ENCODE measurements around the gene TMEM250.
"Not testable (repeated sequence)": the region's sequence is repeated elsewhere in the genome, so short reads cannot be mapped to it uniquely, and the experiment has no call there.

TMEM250 gene, protein sequence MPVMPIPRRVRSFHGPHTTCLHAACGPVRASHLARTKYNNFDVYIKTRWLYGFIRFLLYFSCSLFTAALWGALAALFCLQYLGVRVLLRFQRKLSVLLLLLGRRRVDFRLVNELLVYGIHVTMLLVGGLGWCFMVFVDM

DNA sequence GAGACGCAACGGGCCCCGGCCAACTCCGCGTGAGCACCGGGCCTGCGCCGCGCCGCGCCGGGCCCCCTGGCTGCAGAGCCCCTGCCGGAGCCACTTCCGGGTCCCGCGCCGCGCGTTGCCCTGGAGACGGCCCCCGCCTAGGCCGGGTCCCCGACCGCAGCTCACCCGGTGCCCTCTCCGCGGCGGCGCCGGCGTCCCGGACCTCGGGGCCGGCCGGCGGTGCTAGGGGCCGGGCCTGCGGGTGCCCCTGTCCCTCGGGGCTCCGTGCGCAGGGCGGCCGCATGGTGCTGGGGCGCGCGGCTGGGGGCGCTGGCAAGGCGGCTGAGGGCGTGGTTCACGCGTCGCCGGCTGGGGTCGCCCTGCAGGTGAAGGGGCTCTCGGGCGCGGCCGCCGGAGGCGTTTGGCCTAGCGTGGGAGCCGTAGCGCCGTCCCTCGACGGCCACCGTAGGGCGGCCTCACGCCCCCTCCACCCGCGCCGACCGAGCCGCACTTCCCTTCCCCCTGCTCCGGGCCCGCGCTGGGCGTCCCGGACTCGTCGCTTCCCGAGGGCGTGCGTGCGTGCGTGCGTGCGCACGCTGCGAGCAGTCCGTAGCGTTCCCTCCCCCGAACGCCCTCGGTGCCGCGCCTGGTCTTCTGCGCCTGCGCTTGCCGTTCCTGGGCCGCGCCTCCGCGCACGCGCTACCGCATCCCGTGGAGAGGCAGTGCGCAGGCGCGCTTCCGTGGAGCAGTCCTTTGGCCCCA lies at the start of gene TMEM250:
Gene TMEM250, minus strand, starts transcription at position 556 of the 741 bp plus-strand sequence. CDS start 1,975 bp downstream, outside the sequence.
- DNase-seq = peak; percentile 85 to 90

DNA sequence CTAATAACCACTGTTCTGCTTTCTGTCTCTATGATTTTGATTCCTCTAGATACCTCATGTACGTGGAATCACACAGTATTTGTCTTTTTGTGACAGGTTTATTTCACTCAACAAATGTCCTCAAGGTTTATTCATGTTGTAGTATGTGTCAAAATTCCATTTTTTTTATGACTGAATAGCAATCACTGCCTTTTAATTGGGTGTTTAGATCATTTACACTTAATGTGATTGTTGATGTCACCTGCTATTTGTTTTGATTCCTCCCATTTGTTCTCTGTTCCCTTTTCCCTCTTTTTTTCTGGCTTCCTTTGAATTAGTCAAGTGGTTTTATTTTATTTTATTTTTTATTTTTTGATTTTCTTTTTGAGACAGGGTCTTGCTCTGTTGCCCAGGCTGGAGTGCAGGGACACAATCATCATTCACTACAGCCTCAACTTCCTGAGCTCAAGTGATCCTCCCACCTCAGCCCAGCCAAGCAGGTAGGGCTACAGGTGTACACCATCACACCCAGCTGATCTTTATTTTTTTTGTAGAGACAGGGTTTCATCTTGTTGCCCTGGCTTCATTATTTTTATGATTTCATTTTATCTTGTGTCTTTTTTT lies 44.7 kb upstream of the TMEM250 start:
- no peak for DNase-seq

DNA sequence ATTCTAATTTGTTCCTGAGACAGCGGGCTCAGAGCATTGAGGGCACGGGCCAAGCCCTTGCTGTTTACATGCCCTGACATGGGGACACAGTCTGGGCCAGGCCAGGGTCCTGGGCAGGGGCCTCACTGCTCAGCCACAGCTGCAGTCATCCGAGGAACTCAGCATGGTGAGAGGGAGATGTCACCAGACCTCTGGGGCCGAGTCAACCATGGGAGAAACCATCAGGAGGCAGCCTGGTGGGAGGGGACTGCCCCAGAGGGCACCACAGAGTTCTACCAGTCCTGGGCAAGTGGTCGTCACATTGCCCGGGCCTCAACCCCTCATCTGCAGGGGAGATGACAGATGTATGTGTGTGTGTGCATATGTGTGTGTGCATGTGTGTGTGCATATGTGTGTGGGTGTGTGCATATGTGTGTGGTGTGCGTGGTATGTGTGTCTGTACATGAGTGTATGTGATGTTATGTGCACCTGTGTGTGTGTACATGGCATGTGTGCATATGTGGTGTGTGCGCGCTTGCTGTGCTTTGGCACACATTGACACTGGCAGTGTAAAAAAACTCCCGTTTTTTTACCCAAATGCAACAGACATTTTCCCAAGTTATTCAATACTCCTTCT lies 42.4 kb upstream of the TMEM250 start:
- DNase-seq = no peak

DNA sequence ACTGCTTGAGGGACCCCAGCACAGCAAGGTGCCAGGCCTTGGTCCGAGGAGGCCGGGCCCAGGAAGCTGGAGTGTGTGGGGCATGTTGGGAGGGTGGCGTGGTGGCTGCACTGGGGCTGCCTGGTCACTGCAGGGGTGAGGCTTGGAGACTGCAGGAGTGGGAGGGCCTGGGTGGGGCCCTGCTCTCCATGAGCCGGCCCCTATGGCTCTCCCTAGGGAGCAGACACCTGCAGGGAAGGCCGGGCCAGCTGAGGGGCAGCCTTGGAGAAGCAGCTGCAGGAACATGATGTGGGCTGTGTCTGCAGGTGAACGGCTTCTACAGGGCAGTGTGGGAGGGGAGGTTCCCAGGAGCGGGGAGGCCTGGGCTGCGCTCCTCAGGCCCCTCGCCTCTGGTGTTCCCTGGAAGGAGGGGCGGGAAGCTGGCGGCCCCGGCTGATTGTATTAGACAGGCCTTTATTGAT lies 41.7 kb upstream of the TMEM250 start:
- DNase-seq = no peak

DNA sequence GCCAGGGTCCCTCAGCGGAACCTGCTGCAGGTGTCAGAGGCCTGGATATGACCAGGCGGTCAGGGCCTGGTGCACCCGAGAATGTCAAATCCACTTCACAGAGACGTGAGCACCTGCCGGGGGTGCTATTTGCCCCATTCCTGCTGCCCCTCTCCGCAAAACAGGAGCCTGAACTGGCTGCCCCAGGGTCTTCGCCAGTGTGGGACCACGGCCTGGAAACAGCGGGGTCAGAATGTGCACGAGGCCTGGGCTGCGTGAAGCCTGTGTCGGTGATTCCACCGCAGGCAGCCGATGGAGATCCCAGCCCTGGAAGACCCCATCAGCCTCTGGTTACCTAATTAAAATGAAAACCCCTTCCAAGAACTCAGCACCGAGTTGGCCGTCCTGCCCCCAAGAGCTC lies 41.2 kb upstream of the TMEM250 start:
- no peak for DNase-seq

DNA sequence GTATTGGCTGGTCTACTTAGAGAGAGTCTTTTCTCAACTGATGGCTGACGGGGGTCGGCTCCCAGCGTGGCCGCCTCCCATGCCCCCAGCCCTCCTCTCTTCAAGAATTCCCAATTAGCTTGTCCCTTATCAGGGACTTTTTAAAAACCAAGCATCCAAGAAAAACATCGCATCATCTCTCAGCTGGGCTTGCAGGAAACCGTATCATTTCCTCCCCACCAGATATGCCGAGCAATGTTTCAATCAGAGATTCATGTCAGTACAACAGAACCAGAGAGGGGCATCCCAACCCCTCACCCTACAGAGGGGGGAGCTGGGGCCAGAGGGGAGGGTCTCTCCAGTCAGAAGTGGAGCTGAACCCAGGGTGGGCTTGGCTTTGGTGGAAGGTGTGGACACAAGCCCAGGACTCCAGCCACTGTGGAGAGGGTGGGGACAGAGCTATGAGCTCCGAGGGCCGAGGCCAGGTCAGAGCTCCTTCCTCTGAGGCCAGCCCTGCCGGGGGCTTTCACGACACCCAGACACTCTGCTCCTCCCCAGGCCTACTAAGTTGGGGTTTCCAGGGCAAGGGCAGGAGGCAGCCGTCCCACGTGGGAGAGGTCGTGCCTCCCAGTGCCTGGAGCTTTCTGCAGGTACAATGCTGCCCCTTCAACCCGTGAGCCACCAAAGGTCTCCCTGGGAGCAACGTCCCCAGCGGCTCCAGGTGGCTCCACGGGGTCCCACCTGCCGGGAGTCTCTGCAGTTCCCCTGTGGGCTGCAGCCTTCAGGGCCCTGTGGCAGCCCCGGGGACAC lies 39.0 kb upstream of the TMEM250 start:
- DNase-seq = no peak

DNA sequence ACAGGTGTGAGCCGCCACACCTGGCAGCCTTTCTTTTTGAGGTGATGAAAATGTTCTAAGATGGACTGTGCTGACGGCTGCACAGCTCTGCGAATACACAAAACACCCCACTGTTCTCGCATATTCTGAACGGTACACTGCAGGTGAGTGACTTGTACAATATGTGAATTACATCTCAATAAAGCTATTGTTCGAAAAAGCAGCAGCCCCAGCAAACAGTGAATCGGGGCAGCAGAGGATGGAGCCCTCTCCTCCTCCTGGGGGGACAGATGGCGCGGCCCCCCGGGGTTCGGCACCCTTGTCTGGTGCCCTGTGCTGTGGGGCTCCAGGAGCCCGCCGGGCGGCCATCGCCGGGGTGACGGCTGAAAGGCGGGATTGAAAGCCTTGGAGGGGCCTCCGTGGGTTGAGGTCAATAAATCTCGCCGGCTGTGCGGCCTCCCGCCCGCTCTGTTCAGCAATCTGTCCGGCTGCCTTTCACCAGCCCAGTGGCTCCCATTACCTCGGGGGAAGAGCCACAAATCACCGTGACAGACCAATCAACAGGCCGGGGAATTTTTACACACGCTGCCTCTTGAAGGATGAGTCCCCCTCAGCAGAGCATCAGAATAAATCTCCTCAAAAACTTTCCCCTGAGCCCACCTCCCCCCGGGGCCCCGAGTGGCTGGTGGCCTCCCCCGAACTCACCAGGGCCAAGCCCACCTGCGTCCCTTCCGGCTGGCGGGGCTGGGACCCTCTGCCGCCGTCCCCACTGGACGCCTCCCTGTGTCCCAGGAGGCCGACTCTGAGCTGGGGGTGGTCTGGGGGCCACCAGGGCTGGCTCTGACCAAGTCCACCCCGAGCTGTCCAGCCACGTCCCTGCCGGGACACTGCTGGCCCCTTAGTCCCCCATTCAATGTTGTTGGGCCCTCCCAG lies 37.8 kb upstream of the TMEM250 start:
- no peak for DNase-seq

DNA sequence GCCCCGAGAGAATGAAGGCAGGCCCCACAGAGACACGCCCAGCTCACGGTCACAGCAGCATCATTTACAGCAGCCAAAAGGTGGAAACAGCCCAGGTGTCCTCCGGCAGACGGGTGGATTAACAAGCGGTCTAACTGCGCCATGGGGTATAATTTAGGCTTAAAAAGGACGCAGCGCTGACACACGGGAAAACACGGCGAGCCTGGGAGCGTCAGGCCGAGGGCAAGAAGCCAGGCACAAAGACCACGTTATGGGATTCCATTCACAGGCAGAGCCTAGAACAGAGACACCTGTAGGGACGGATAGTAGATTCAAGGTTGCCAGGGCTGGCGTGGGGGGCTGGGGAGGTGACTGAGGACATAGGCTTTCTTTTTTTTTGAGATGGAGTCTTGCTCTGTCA lies 36.9 kb upstream of the TMEM250 start:
- DNase-seq = no peak

DNA sequence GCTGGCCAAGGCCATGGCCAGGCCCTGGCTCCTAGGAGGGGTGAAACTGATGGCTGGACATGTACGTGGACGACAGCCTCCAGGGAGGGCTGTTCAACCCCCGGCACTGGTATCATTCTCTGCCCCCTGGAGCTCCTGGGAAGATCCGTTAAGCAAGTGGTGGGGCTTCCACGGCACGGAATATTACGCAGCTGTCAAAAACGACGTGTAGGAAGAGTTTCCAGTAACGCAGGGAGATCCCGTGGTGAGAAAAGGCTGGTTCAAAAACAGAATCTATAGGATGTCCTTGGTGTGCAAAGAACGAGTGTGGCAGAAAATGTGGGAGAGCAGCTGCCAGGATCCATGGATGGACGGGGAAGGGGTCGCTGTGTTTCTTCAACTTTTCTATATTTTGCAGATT lies 36.3 kb upstream of the TMEM250 start:
- no peak for DNase-seq

DNA sequence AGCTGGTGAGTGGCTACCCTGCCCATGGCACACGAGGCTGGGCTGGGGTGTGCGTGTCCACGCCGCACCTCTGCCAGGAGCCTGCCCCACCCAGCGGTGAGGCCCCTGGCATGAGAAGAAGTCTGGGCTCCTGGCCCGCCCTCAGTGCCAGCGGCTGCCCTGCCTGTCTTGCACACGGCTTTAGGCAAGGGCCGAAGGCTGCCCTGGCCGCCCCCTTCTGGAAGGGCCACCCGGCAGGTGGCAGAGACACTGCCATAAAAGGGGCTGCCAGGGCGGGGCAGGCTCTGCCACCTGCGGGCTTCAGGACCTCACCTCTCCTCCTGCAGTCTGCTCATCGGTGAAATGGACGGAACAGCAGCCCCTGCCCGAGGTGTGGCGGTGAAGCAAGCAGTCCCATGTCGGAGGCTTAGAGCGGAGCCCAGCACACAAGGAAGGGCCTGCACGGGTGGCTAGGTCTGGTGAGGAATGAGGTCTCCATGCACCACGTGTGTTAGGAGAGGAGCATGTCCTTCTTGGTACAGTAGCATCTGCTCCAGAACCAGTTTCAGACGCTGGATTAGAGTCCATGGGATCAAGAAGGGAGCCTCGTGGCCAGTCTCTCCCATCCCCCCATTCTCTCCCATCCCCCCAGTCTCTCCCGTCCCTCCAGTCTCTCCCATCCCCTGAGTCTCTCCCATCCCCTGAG lies 34.8 kb upstream of the TMEM250 start:
- no peak for DNase-seq

DNA sequence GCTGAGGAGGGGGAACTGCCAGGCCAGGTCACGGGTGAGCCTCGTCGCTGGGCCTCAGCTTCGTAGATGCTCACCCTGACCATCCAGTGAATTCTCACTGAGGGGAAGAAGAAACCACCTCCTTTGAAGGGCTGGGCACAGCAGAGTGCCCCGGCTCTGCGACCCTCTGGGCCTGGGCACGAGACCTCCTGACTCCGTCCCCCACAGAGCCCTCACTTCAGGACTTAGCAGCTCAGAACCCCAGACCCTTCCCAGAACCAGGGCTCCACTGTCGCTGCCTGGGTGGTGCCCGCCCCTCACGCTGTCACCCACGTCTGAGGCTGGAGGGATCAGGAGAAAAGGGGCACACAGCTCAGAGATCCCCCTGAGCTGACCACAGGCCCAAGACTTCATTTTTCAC lies 34.3 kb upstream of the TMEM250 start:
- DNase-seq = no peak

DNA sequence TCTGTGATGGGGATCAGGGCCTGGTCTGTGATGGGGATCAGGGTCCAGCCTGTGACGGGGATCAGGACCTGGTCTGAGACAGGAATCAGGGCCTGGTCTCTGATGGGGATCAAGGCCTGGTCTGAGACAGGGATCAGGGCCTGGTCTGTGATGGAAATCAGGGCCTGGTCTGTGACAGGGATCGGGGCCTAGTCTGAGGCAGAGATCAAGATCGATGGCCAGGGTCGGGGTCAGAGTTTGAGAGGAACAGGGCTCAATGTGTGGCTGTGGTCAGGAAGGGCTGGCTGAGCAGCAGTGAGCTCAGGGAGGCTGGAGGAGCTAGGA lies 33.8 kb upstream of the TMEM250 start:
- DNase-seq = no peak

DNA sequence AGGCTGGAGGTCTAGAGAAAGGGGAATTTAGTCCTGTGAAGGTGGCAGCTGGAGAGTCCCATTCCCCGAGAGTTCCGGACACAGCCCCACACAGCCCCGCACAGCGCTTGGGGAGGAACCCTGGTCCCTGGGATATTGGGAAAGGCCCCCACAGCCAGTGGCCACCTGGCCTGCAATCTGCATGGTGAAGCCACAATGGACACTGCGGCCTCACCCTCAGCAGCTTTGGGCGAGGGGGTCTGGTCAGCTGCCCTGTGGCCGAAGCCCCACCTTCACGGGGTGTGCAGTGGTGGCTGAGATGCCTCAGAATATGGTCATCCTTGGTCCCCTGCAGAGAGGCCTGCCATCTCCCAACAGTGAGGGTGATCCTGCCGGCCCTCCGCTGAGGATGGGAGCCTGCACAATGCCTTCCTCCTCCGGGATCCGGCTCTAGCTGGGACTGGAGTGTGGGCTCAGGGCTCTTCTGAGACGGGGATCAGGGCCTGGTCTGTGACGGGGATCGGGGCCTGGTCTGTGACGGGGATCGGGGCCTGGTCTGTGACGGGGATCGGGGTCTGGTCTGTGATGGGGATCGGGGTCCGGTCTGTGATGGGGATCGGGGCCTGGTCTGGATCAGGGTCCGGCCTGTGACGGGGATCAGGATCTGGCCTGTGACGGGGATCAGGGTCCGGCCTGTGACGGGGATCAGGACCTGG lies 33.3 kb upstream of the TMEM250 start:
- no peak for DNase-seq

DNA sequence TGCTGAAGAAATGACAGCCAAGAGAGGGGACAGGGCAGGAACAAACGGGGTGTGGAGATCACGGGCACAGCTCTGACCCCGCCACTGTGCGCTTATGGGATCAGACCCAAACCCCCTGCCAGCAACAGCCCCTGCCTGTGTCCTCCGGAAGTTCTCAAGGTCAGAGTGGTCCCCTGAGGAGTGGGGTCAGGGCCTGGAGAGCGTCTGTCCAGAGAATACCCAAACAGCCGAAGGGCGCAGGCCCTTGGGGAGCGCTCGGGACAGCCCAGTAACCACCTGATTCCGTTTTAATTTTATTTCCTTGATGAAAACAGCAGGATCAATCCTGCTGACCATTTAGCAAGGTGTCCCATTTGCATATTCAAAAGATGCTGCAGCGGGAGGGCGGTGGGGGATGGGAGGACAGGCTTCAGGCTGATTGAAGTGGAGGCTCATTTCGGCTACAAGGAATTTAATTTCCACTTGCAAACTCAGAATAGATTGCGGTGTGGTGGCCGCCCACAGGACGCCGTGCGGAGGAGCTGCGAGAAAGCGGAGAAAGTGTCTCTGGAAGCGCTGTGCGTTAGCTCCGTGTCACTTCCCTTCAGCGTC lies 32.6 kb upstream of the TMEM250 start:
- no peak for DNase-seq

DNA sequence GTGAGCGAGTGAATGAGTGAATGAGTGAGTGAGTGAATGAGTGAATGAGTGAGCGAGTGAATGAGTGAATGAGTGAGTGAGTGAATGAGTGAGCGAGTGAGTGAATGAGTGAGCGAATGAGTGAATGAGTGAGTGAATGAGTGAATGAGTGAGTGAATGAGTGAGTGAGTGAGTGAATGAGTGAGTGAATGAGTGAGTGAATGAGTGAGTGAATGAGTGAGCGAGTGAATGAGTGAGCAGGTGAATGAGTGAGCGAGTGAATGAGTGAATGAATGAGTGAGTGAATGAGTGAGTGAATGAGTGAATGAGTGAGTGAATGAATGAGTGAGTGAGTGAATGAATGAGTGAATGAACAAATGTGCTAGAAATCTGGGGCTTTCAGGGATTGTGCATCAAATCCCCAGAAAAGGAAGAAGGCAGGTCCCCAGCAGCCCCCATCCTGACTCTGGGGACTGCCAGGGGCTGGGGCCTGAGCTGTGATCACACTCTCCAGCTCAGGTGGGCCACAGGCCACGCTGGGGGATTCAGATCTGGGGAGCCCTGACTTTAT lies 32.1 kb upstream of the TMEM250 start:
- not testable (repeated sequence) for DNase-seq

DNA sequence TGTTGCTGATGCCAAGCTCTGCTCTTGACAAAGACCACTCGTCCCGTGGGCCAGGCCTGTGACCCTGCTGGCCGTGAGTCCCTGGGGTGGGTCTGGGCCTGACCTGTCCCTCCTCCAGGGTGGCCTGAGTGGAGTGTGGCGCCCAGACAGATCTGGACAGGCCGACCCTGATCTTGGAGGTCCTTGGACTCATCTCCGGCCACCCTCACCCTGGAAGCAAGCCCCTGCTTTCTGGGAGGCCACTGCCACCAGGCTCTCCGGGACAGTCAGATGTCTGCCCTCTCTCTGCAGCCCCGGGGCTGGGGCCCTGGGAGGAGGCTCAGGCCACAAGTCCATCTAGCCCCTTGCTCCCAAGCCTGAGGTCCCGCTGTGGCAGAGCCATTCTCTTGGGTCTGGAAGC lies 31.2 kb upstream of the TMEM250 start:
- DNase-seq = no peak

DNA sequence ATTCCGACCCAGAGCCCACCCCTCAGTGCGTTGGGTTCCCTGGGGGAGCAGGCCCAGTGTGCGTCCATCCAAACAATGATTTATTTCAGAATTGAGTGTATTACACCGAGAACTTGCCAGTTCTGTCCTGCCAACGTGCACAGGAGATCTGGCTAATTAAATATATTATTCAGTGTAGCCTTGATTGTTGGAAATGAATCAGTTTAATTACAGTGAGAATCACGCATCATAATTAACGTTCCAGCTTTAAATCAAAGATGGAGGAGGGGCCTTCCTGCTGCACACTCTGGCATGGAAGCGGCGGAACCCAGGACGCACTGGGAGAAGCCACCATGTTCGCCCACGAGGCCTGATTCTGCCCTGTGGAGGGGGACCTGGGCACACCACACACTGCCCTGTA lies 30.7 kb upstream of the TMEM250 start:
- DNase-seq = no peak

DNA sequence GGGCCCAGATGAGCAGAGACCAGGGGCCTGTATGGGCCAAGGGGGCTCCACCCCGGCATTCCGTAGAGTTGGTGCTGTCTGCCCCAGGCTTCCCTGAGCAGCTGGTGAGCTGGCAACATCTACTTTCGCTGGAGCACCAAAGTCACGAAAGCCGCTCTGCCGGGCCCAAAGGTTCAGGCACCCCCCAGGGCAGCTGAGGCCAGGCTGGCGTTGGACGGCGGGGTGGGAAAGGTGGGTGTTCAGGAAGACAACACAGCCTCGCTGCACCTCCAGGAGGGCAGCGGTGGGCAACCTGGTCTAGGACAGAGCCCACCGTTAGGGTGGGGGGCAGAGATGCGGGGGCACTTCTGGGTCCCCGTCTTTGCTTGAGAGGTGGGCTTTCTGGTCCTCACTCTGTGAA lies 30.1 kb upstream of the TMEM250 start:
- DNase-seq = no peak

DNA sequence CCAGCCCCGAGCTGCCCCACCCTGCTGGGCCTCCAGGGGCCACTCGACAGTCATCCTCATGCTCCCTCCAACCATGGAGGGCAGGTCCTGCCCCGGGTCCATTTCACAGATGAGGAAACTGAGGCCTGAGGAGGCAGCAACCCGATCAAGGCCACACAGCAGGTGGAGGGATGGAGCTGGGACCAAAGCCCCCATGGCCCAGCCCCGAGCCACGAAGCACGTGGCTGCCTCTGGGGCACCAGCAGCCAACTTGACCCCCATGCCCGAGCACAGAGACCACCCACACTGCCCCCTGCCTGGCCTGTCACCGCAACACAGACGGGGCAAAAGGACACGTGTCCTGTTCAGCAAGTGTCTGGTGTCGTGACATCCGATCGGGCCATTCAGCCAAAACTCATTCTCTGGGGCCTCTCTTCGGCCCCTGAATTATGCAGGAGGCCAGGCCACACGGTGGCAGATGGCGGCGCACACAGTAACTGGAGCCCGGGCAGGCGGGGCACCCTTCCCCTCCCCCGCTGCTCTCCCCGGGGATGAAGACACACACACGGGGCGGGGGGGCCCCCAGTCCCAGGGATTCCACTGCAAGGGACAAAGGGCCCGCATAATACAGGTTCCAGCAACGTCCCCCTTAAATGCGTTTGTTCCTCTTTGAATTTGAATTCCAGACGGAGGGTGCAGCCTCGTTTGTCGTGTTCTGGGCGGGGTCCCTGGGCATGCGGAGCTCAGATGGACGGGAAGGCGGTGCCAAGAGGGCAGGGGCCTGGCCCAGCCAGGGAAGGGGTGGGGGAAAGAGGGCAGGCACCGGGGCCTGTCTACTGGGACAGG lies 29.4 kb upstream of the TMEM250 start:
- no peak for DNase-seq

Data from bone marrow (tissue), 2 donors.